ENCODE data around the gene PHF21A. TPM values are rescaled to one million over a fixed set of nuclear protein-coding genes. Genes with fewer than 3 reads are reported as not detected.
A peak's percentile ranks its signal among the peaks of the same experiment; 100 is the strongest.

PHF21A gene
- total RNA-seq, 2 donors from 2014 or later = 47.2 to 53.9 TPM

GRCh38 chr11:46130286-46130940, 9.2 kb upstream of the PHF21A start:
- Histone ChIP-seq H3K9ac (ENCODE audit: extremely low read depth, low read length, poor library complexity, severe bottlenecking) (no peak overlapping the region), H3K27me3 (ENCODE audit: control insufficient read depth, insufficient read depth, low read length, poor library complexity, severe bottlenecking) (no peaks in the 10 kb centered on the region), H3K27ac (ENCODE audit: low read depth, low read length) (no peak overlapping the region), H3K4me1 (ENCODE audit: control insufficient read depth, insufficient read depth, low read length) (no peaks in the 10 kb centered on the region), H3K4me3 (ENCODE audit: low read length) (no peak overlapping the region), H3K9me3 (ENCODE audit: control insufficient read depth, low read length) (no peaks in the 10 kb centered on the region), H3K36me3 (ENCODE audit: control insufficient read depth, insufficient read depth, low read length) (no peaks in the 10 kb centered on the region)
- Mint-ChIP-seq H3K9me3 (no peaks in the 10 kb centered on the region), H3K27me3 (ENCODE audit: insufficient read depth) (no peaks in the 10 kb centered on the region), H3K4me1 (peaks cover 9% of the 10 kb centered on the region), H3K4me3 (no peak overlapping the region), H3K36me3 (ENCODE audit: low read depth) (no peaks in the 10 kb centered on the region), H3K27ac (no peak overlapping the region)
- DNase-seq = no peak
- TF ChIP-seq CTCF (conservative IDR thresholded peaks at IDR 0.05) = no peak
- WGBS, 2 experiments (ENCODE audit: insufficient coverage in 1 of 2, insufficient read length in 1 of 2) = 83 to 91% methylated on average over 3 of the region's 3 CpGs

- WGBS, 2 experiments (ENCODE audit: insufficient coverage in 1 of 2, insufficient read length in 1 of 2) = 88 to 89% methylated on average over 1 to 2 of the region's 2 CpGs
- no peak for TF ChIP-seq CTCF (conservative IDR thresholded peaks at IDR 0.05)
- Mint-ChIP-seq H3K27me3 (ENCODE audit: insufficient read depth) (no peaks in the 10 kb centered on the region), H3K4me3 (no peak overlapping the region), H3K4me1 (peaks cover 7% of the 10 kb centered on the region), H3K9me3 (no peaks in the 10 kb centered on the region), H3K27ac (no peak overlapping the region), H3K36me3 (ENCODE audit: low read depth) (no peaks in the 10 kb centered on the region)
- H3K27ac ChIP-seq (ENCODE audit: low read depth, low read length) = no peak overlapping the region
- no peak for DNase-seq
- H3K9me3 ChIP-seq (ENCODE audit: control insufficient read depth, low read length) = no peaks in the 10 kb centered on the region
- no peak overlapping the region for H3K4me3 ChIP-seq (ENCODE audit: low read length)
- H3K27me3 ChIP-seq (ENCODE audit: control insufficient read depth, insufficient read depth, low read length, poor library complexity, severe bottlenecking) = no peaks in the 10 kb centered on the region
- H3K4me1 ChIP-seq (ENCODE audit: control insufficient read depth, insufficient read depth, low read length) = no peaks in the 10 kb centered on the region
- H3K36me3 ChIP-seq (ENCODE audit: control insufficient read depth, insufficient read depth, low read length) = no peaks in the 10 kb centered on the region
- H3K9ac ChIP-seq (ENCODE audit: extremely low read depth, low read length, poor library complexity, severe bottlenecking) = no peak overlapping the region
Observed at GRCh38 chr11:46129133-46129532, 7.9 kb upstream of the PHF21A start.

GRCh38 chr11:46127150-46127638, 5.9 kb upstream of the PHF21A start:
- DNase-seq = no peak
- no peak overlapping the region for H3K27ac Mint-ChIP-seq
- H3K36me3 Mint-ChIP-seq (ENCODE audit: low read depth) = no peaks in the 10 kb centered on the region
- Histone ChIP-seq H3K27ac (ENCODE audit: low read depth, low read length) (no peak overlapping the region), H3K9me3 (ENCODE audit: control insufficient read depth, low read length) (no peaks in the 10 kb centered on the region), H3K4me1 (ENCODE audit: control insufficient read depth, insufficient read depth, low read length) (no peaks in the 10 kb centered on the region), H3K36me3 (ENCODE audit: control insufficient read depth, insufficient read depth, low read length) (no peaks in the 10 kb centered on the region), H3K4me3 (ENCODE audit: low read length) (no peak overlapping the region), H3K9ac (ENCODE audit: extremely low read depth, low read length, poor library complexity, severe bottlenecking) (no peak overlapping the region), H3K27me3 (ENCODE audit: control insufficient read depth, insufficient read depth, low read length, poor library complexity, severe bottlenecking) (no peaks in the 10 kb centered on the region)
- H3K4me1 Mint-ChIP-seq = peaks cover 8% of the 10 kb centered on the region
- H3K9me3 Mint-ChIP-seq = no peaks in the 10 kb centered on the region
- peak; percentile 58 for TF ChIP-seq CTCF (conservative IDR thresholded peaks at IDR 0.05)
- WGBS, 2 experiments (ENCODE audit: insufficient coverage in 1 of 2, insufficient read length in 1 of 2) = 54 to 71% methylated on average over 2 to 5 of the region's 5 CpGs
- H3K27me3 Mint-ChIP-seq (ENCODE audit: insufficient read depth) = no peaks in the 10 kb centered on the region
- no peak overlapping the region for H3K4me3 Mint-ChIP-seq
